Fibroblast of skin of right quadriceps (primary cell): ENCODE data around the gene FN1.
"Not testable (repeated sequence)": the region's sequence is repeated elsewhere in the genome, so short reads cannot be mapped to it uniquely, and the experiment has no call there.

Experiments used
- DNase-seq: peaks from one replicate; pipeline ENCODE4 v3.0.0-alpha.2; 2013

Gene FN1

DNA sequence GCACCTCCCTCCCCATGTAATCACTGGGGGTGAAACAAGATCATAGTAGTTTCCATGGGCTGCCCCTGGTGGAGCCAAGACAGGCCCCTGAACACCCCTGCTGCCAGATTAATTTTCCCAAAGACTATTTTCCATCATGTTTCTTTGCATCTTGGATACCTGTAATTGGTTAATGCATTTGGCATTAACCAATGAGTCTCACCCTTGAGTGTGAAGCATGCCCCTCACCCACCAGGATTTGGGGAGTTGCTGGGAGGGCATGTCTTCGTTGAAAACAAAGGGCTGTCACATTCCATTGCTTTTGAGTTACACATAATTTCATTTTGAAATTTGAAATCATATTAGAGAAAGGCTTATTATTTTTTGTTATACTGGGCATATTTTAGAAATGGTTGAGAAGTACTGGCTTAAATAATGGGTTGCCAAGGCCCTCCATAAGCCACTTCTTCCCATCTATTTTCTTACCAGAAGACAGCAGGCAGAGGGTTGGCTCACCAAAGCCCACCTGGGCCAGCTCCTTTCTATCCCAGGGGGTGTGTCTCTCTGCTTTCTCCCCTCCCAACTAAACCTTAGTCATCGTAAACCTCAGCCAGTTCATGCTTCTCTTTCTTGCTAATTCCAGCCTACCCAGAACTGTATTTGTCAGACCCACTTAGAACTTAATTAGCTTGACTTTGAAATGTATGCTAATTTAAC is 72.3 kb downstream of the FN1 start:
- DNase-seq: no peak

DNA sequence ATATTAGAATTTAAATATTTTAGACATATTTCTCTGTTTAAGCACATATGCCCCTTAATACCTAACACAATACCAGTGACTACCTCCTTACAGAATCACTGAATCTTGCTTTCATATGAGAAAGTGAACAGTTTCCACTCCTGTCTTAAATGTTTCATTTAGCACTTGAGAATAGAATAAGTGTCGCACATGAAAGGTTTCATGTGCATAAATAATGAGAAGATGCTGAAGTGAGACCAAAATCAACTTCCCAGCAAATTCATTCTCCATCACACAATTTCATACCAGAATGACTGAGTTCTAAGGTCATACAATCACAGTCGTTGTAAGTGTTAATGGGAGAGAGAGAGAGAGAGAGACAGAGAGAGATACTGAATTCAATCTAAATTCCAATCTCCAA is 72.8 kb downstream of the FN1 start:
- no peak for DNase-seq

DNA sequence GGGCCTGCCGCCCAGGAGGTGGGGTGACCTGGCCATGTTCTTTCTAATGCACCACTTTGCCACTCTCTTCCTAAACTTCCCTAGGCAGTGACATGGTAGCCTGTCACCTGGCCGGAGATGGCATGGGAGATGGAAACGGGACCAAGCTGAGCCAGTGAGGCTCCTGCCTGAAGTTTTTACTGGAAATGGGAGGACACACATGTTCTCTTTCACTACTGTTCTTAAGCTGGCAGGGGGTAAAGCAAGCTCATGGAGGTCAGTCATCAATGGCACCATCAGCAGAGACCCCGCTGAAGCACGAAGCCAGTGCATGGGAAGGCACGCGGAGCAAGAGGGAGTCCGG is 73.3 kb downstream of the FN1 start:
- DNase-seq: no peak

DNA sequence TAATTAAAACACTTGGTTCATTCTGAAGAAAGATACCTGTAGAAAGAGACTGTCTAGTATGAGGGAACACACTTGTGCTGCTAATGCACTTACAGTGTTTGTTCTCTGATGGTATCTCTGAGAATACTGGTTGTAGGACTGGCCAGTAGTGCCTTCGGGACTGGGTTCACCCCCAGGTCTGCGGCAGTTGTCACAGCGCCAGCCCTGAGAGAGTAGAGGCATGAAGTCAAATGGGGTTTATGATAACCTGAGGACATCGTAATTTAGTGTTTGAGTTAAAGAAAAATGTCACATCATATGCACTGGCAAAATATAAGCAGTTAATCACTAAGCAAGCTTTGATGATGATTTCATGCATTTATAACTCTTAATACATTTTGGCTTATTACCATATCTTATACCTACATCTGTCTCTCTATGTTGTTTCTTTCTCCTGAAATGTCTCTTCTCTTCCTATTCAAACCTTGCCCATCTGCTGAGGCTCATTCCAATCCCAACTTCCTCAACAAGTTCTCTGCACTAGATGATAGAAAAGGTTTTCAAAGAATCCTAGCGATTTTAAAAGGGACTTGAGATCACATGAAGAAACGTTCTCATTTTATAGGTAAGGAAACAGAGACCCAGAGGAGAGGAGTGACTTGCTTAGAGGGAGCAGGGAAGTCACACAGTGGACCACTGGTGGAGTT is 73.8 kb downstream of the FN1 start:
- no peak for DNase-seq

DNA sequence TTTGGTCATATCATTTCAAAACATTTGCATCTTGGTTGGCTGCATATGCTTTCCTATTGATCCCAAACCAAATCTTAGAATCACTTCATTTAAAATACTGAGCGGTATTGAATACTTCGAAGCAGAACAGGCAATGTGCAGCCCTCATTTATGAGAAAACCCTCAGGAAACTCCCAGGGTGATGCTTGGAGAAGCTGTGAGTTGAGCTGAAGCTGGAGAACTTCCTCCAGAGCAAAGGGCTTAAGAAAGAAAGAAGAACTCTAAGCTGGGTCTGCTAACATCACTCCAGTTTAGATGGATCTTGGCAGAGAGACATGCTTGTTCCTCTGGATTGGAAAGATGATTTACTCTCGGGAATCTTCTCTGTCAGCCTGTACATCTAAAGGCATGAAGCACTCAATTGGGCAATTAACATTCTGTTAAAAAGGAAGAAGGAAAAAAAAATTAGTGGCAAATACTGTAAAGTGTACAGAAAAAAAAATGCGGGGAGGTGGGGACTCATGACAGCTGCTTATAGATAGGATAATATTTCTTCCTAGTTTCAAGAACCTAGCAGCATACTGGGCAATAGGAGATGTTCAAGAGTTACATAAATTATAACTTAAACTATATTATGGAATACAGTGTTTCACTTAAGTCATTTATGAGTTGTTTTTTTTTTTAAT is 74.5 kb downstream of the FN1 start:
- no peak for DNase-seq

DNA sequence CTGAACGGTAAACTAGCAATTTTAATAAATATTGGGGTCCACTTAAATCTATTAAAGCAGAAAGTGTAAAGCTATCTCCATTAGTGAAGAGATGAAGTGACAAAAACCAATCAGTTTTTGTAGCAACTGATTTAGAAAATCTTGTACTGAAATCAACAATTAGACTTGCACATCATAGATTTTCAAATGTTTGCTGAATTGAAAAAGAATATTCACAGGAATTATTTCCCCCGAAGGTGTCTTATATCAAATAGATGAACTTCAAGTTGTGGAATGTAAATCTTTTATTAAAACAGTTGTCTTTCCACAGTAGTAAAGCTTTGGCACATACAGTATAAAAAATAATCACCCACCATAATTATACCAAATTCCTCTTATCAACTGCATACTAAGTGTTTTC is 75.3 kb downstream of the FN1 start:
- DNase-seq: no peak

DNA sequence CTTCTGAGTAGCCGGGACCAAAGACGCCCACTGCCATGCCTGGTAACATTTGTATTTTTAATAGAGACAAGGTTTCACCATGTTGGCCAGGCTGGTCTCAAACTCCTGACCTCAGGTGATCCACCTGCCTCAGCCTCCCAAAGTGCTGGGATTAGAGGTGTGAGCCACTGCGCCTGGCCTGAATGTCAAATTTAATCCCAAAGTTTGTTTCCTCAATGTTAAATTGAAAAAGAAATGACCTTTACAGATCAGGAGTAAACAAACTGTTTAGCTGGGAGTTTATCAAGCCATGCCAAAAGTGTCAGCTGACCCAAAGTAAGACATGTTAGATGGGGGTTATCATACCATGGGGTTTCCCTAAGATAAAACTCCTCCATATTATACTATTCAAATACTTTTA is 75.8 kb downstream of the FN1 start:
- DNase-seq: not testable (repeated sequence)

DNA sequence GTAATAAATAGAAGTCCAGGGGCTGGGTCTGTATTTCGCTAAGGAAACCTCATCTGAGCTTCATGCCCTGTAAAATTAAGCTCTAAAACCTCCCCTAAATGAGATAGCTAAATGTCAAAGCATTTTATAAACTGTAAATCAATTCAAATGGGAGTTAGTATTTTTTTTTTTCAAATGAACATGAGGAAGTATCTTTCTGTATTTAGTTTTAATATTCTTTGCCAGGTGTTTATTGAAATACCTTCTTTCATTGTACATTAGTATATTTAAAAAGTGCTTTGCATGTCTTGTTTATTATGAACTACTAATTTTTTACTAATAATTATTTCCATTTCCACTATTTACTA is 76.3 kb downstream of the FN1 start:
- no peak for DNase-seq

DNA sequence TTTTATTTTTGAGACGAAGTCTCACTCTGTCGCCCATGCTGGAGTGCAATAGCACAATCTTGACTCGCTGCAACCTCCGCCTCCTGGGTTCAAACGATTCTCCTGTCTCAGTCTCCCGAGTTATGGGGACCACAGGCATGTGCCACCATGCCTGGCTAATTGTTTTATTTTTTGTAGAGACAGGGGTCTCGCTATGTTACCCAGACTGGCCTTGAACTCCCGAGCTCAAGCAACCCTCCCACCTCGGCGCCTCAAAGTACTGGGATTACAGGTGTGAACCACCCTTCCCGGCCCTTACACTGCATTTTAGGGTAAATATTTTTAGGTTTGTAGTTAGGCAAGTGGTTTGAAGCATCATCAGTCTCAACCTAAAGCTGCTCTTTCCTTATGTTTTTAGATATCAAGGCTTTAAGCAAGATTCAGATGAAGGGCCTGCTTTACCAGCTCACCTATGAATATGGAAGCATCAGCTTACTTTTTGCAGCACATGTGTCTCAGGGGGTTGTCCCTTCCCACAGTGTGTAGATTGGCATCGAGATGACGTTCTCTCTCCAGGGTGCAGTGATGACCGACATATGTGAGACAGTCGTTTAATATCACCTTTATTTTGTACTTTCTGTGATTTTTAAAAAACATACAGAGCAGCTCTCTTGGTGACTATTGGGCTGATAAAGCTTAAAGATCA is 76.8 kb downstream of the FN1 start:
- DNase-seq: no peak

DNA sequence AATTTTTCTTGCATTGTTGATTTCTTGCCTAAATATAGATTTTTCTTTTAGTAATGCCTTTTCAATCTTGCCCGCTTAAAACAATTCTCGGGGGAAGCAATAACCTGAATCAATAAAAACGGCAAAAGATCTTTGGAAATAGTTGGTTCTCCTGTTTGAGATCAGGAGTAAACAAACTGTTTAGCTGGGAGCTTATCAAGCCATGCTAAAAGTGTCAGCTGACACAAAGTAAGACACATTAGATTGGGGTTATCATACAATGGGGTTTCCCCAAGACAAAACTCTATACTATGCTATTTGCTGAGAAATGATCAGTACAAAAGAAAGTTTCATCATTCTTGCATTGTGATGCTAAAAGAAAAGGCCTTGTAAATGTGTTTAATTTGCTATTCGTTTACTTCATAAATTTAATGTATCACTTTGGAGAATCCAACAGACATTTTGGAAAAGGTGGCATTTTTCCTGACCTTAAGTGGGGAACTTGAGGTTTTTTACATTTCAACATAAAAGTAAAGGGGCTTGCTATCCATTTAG is 77.5 kb downstream of the FN1 start:
- no peak for DNase-seq

DNA sequence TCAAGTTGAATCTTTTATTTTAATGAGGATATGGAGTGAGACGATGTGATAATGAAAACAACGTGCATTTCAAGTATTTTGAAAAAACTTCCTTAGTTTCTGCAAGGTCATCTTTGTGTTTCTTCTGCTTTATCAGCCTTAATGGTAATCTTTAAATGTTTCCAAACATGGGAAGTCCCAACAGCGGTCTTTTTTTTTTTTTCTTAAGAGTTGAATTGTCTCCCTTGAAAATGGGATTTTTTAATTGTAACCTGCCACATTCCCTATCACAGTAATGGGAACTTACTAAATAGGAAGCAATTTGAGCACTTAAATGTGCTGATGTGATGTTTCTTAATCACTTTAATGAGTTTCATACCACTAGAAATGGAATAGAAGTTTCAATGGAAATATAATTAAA is 78.2 kb downstream of the FN1 start:
- DNase-seq: no peak

DNA sequence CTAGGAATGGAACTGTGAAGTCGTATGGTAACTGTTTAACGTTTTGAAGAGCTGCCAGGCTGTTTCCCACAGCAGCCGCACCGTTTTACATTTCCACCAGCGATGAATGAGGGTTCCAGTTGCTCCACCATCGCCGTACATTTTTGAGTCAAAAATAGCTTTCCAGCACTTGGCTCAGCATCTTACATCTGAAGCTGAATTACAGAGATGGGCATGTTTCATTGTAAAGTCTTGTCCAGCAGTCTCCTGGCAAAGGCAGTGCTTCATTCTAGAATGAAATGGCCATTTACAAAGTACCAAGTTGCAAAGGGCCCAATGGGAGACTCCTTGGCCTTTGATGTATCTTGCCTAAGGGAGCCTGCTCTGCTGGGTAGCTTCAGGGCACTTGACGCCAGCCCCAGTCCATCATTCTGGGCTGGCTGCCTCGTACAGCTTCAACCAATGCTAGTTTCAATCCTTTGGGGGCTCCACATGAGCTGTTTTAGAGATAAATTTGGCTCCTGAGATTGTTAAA is 78.9 kb downstream of the FN1 start:
- peak; percentile 64 for DNase-seq

DNA sequence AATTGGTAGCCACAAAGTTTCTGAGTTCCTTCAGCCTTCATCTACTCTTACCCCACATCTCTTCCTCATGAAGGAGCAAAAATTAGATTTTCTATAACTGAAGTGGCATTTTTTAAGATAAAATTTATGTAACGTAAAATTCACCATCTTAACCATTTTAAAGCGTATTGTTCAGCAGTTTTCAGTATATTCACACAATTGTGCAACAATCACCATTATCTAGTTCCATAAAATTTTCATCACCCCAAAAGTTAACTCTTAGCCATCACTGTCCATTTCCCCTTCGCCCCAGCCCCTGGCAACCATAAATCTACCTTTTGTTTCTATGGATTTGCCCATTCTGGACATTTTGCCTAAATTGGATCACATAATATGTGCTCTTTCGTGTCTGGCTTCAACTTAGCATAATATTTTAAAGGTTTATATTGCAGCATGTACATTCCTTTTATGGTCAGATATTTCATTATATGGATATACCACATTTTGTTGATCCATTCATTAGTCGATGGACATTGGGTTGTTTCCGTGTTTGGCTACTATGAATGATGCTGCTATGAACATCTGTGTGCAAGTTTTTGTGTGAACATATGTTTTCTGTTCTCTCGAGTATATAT is 79.4 kb downstream of the FN1 start:
- DNase-seq: no peak

DNA sequence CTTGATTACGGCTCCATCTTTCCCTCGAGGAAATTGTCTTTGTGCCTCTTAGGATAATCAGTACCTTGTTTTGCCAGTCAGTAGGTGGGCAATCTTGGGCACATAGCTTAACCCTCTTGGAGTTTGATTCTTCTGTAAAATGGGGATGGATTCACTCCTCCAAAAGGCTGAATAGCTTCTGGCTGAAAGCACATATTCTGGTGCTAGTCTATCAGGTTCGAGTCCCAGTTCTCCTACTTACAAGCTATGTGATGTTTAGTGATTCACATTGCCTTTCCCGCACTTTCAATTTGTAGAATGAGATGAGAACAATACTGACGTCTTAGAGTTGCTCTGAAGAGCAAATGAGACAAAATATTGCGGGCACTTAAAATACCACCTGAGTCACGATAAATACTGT is 80.1 kb downstream of the FN1 start:
- no peak for DNase-seq

DNA sequence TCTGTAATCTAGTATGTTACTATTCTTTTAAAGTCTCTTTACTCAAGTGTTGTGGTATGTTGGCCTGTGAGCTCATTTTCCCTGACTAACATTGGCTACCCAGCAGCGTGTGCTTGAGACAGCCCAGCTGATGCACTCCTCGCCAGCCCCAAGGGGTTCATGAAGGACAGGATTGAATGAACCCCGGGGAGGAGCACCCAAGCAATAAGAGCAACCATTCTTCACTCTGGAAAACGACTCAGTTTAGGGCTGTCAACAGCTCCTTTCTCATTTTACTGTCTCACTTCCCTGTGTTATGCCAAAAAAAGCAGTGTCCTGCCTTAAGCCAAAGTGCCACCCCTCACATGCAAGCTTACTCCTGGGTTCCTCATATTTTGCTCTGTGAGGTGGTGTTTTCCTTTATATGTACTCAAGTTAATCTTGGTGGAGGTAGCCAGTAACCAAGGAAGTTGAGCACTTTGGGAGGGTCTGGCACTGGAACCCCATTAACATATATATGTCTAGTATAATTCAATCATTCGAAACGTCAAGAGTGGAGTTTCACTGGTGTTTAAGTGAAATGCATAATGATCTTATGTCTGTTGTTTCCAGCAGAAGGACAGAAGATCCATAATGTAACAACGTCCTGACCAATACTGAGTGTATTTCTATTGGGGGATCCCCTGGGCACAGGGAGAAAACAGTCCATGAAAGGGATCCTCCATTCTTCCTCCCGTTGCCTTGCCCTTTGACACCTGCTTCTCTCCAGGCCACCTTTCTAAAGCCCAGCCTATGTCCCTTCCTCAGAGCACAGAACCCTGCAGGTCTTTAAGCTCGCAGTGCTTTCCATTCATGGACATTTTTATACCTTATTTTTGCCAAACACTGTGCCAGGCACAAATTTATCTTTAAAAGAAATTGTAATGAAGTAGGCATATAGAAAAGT is 80.8 kb downstream of the FN1 start:
- no peak for DNase-seq

DNA sequence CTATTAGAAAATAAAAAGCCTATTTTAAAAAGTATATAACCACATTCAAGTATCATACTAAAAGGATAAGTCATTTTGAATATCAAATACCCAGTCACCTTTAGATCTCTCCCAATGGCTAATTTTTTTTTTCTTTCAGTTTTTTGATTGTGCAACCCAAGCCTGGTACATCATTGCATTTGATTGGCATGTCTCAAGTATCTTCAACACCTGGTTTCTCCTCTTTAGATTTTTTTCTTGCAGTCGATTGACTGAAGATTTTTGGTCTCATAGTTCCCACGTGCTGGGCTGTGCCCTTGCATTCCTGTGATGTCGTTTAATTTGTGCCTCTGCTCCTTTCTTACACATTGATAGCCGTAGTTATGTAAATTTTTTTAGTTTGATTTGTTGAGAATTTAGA is 83.3 kb downstream of the FN1 start:
- DNase-seq: no peak

DNA sequence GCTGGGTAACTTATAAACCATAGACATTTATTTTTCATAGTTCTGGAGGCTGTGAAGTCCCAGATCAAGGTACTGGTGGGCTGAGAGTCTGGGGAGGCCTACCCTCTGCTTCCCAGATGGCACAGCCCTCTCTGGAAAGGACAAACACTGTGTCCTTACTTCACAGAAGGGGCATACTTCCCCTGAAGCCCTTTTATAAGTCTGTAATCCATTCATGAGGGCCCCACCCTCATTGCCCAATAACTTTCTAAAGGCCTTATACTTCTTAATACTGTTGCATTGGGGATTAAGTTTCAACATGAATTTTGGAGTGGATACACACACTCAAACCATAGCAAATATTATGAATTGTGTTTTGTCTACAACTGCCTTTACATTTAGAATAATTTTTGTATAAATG is 88.0 kb downstream of the FN1 start:
- no peak for DNase-seq

DNA sequence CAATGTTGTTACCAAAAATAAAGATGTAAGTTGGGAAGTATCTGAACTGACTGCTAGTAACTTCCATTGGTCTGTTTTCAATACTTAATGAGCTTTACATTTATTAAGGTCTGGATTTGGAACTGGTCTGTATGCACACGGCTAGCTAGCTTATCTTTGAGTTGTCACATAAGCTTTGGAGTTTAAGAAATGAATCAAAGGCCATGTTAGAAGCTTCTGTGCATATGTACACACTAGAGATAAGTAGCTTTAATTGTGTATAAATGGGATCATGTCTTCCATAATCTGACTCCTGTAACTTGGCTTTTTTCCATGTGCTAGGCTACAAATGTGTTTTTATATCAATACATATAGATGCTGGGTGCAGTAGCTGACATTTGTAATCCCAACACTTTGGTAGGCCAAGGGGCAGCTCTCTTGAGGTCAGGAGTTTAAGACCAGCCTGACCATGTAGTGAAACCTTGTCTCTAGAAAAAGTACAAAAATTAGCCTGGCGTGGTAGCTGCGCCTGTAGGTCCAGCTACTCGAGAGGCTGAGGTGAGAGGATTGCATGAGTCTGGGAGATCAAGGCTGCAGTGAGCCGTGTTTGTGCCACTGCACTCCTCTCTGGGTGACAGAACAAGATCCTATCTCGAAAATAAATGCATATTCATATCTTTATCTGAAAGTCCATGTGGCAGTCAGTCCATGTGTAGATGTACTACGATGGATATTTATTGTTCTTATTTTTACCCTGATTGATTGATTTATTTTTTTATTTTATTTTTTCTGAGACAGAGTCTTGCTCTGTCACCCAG is 96.8 kb downstream of the FN1 start:
- DNase-seq: no peak

DNA sequence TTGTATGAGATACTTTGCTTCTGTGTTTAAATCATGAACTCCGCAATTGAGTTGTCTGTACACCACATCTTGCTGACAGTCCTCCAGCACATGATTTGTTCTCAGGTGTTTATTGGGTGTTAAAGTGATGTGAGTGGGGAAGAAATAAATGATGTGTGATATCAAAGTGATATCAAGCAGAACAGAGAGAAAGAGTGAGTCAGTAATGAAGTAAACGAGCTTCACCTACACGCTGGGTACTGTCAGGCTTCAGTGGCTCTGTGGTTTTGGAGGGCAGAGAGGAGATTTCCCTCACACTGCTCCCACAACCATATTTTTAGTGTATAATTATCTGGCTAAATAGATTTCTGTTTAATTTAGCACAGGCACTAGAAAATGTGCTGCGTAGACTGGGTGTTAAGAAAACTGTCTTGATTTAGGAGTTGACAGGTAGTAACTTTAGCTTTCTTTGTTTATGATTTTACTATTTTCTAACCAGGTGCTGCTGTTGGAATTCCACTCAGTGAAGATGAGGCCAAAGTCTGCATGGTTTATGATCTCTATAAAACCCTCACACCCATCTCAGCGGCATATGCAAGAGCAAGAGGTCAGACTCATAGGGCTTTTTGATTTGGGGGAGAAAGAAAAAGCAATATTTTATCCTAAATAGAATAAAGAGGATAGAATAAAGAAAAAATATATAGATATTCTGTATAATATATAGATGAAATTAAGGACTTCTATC is 102.8 kb downstream of the FN1 start:
- no peak for DNase-seq

DNA sequence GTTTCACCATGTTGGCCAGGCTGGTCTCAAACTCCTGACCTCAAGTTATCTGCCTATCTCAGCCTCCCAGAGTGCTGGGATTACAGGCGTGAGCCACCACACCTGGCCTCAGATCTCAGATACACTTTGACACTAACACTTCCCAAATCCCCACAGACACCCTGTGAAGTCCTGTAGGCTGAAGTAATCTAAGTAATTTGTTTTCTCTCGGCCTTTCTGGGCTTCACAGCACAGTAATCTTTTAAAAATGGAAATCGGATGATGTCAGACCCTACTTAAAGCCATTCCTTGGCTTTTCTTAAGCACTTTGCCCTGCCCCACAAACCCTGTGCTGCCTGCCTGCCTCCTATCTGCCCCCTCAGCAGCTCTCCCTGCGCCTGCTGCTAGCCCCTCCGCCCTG is 107.8 kb downstream of the FN1 start:
- DNase-seq: no peak
